Hepatocyte (in vitro differentiated cells): Measurements from ENCODE around the gene MEF2C. TPM values are rescaled to one million over a fixed set of nuclear protein-coding genes. Genes with fewer than 3 reads are reported as not detected.

Experiments
- DNase-seq: peaks from one replicate; pipeline ENCODE4 v3.0.0-alpha.2; 2016; ENCODE audit warnings: low spot score
- H2AFZ ChIP-seq: fragments of 200-600 bp; sonication (generic); 2 replicates; pipeline ENCODE4 v1.6.0; 2016; ENCODE audit warnings: antibody characterized with exemption, mild to moderate bottlenecking
- H3K27ac ChIP-seq: fragments of 200-600 bp; sonication (generic); 2 replicates; pipeline ENCODE4 v1.5.1; 2016; ENCODE audit warnings: mild to moderate bottlenecking
- H3K27me3 ChIP-seq: fragments of 200-600 bp; sonication (generic); 2 replicates; pipeline ENCODE4 v1.6.1; 2016
- H3K36me3 ChIP-seq: fragments of 200-600 bp; sonication (generic); replicated peaks from 2 replicates; pipeline ENCODE4 v1.5.1; 2016; ENCODE audit warnings: low read depth; ENCODE audit not compliant: insufficient read depth
- H3K4me1 ChIP-seq: fragments of 200-600 bp; sonication (generic); 2 replicates; pipeline ENCODE4 v1.5.1; 2016; ENCODE audit warnings: mild to moderate bottlenecking, moderate library complexity; ENCODE audit not compliant: insufficient read depth
- H3K4me2 ChIP-seq: fragments of 200-600 bp; sonication (generic); 2 replicates; pipeline ENCODE4 v1.6.0; 2016
- H3K4me3 ChIP-seq: fragments of 200-600 bp; sonication (generic); 2 replicates; pipeline ENCODE4 v1.5.1; 2016; ENCODE audit warnings: mild to moderate bottlenecking
- H3K79me2 ChIP-seq: fragments of 200-600 bp; sonication (generic); 2 replicates; pipeline ENCODE4 v1.6.0; 2017; ENCODE audit warnings: mild to moderate bottlenecking
- H3K9me2 ChIP-seq: fragments of 200-600 bp; sonication (generic); replicated peaks from 2 replicates; pipeline ENCODE4 v1.6.0; 2017; ENCODE audit warnings: mild to moderate bottlenecking; ENCODE audit not compliant: insufficient read depth
- H3K9me3 ChIP-seq: fragments of 200-600 bp; sonication (generic); 2 replicates; pipeline ENCODE4 v1.5.1; 2016; ENCODE audit warnings: low read depth, mild to moderate bottlenecking
- H4K20me1 ChIP-seq: fragments of 200-600 bp; sonication (generic); 2 replicates; pipeline ENCODE4 v1.6.0; 2016; ENCODE audit warnings: mild to moderate bottlenecking; ENCODE audit not compliant: insufficient read depth, poor library complexity, severe bottlenecking
- CTCF ChIP-seq: fragments of 200-600 bp; sonication (generic); IDR thresholded peaks from 2 replicates; pipeline ENCODE4 v1.5.1; 2016; ENCODE audit warnings: antibody characterized with exemption, mild to moderate bottlenecking; ENCODE audit not compliant: poor library complexity
- EZH2 ChIP-seq: fragments of 200-600 bp; sonication (generic); IDR thresholded peaks from 2 replicates; pipeline ENCODE4 v1.6.1; 2016; ENCODE audit warnings: antibody characterized with exemption, mild to moderate bottlenecking, borderline replicate concordance
- EZH2phosphoT487 ChIP-seq: fragments of 200-600 bp; sonication (generic); IDR thresholded peaks from one replicate; pipeline ENCODE4 v1.6.1; 2018; ENCODE audit warnings: antibody characterized with exemption, mild to moderate bottlenecking, low read depth, moderate library complexity; ENCODE audit not compliant: unreplicated experiment, severe bottlenecking
- WGBS: methylation state at CpG from one replicate; pipeline ENCODE4 v1.1.6; 2016; ENCODE audit warnings: low lambda C conversion rate; ENCODE audit errors: missing lambda C conversion rate; 5-methylcytosine and 5-hydroxymethylcytosine counted together
- polyA plus RNA-seq: library from polyadenylated mRNA; unstranded; fragments of >200 nt; fragmentation: Nextera tagmentation; extraction: Ambion mirVana; gene quantifications from 2 replicates; pipeline ENCODE4 v1.2.1, GENCODE V29; 2016
- total RNA-seq: library from RNA; depleted of rRNA; stranded (reverse); fragments of >200 nt; gene quantifications from 2 replicates; pipeline ENCODE4 v1.2.3, GENCODE V29; 2014

MEF2C gene
- total and polyA plus RNA-seq, 2 experiments from 2014 or later = 5.9 to 14.6 TPM

GRCh38 chr5:88829775-88830174 is 53.2 kb downstream of the MEF2C start:
- H3K27ac ChIP-seq = no peak overlapping the region
- H3K4me2 ChIP-seq = no peak overlapping the region
- no peaks in the 10 kb centered on the region for H3K36me3 ChIP-seq
- TF ChIP-seq EZH2phosphoT487 = no peak
- no peak for TF ChIP-seq CTCF
- TF ChIP-seq EZH2 = no peak
- H3K4me1 ChIP-seq = peaks cover 14% of the 10 kb centered on the region
- H3K79me2 ChIP-seq = no peaks in the 10 kb centered on the region
- no peak overlapping the region for H2AFZ ChIP-seq
- WGBS = 96% methylated on average over 3 of the region's 3 CpGs
- no peak overlapping the region for H3K4me3 ChIP-seq
- no peaks in the 10 kb centered on the region for H4K20me1 ChIP-seq
- H3K9me2 ChIP-seq = no peaks in the 10 kb centered on the region
- H3K9me3 ChIP-seq = no peaks in the 10 kb centered on the region
- no peaks in the 10 kb centered on the region for H3K27me3 ChIP-seq
- no peak for DNase-seq

GRCh38 chr5:88829054-88829453 is 53.9 kb downstream of the MEF2C start:
- H2AFZ ChIP-seq = no peak overlapping the region
- no peak for TF ChIP-seq EZH2phosphoT487
- H3K4me2 ChIP-seq = no peak overlapping the region
- no peaks in the 10 kb centered on the region for H3K79me2 ChIP-seq
- H3K4me3 ChIP-seq = no peak overlapping the region
- DNase-seq = no peak
- 88% methylated on average over 3 of the region's 3 CpGs for WGBS
- H3K9me2 ChIP-seq = no peaks in the 10 kb centered on the region
- peaks cover 14% of the 10 kb centered on the region for H3K4me1 ChIP-seq
- no peaks in the 10 kb centered on the region for H3K27me3 ChIP-seq
- H3K36me3 ChIP-seq = no peaks in the 10 kb centered on the region
- no peak overlapping the region for H3K27ac ChIP-seq
- H3K9me3 ChIP-seq = no peaks in the 10 kb centered on the region
- H4K20me1 ChIP-seq = no peaks in the 10 kb centered on the region

GRCh38 chr5:88827997-88828396 is 55.0 kb downstream of the MEF2C start:
- H3K4me1 ChIP-seq = peaks cover 14% of the 10 kb centered on the region

More at GRCh38 chr5:88827997-88828396, 55.0 kb downstream of the MEF2C start:
- TF ChIP-seq CTCF (no peak), EZH2 (no peak), EZH2phosphoT487 (no peak)
- no peak overlapping the region for H3K4me2 ChIP-seq
- H3K27ac ChIP-seq = no peak overlapping the region
- no peaks in the 10 kb centered on the region for H3K9me3 ChIP-seq
- H3K27me3 ChIP-seq = no peaks in the 10 kb centered on the region
- no peak for DNase-seq
- H3K9me2 ChIP-seq = no peaks in the 10 kb centered on the region
- H3K36me3 ChIP-seq = no peaks in the 10 kb centered on the region
- WGBS = 95% methylated on average over 1 of the region's 1 CpG
- H4K20me1 ChIP-seq = no peaks in the 10 kb centered on the region
- no peak overlapping the region for H2AFZ ChIP-seq
- H3K79me2 ChIP-seq = no peaks in the 10 kb centered on the region
- H3K4me3 ChIP-seq = no peak overlapping the region
